ENCODE results near the gene ALKBH2. TPM values are rescaled to one million over a fixed set of nuclear protein-coding genes. Genes with fewer than 3 reads are reported as not detected.

ALKBH2 gene
- total RNA-seq, 1 experiment from 2014 or later = 41.4 TPM

- Mint-ChIP-seq H3K4me3 (ENCODE audit: unreplicated experiment) (peak overlapping the region; percentile 68), H3K9me3 (ENCODE audit: unreplicated experiment) (no peaks in the 10 kb centered on the region), H3K27me3 (ENCODE audit: insufficient read depth, unreplicated experiment) (no peaks in the 10 kb centered on the region), H3K36me3 (ENCODE audit: insufficient read depth, unreplicated experiment) (peaks cover 49% of the 10 kb centered on the region), H3K4me1 (ENCODE audit: low read depth, unreplicated experiment) (peaks cover 8% of the 10 kb centered on the region), H3K27ac (ENCODE audit: unreplicated experiment) (peak overlapping the region; percentile 86)
- no peaks in the 10 kb centered on the region for H3K9me3 ChIP-seq
- peak overlapping the region; percentile 89 for H3K4me3 ChIP-seq (ENCODE audit: low read depth, low read length)
- CTCF ChIA-PET = interaction anchor here (0.7 kb wide), 1 partner anchor 199 kb away, joined by 5 read pairs; no protein-coding TSS in a partner anchor
- POLR2A ChIA-PET = no interaction called here
- intact Hi-C loops (cut with micrococcal nuclease; ENCODE audit: unreplicated experiment) = no loop called here
- no peak for TF ChIP-seq CTCF (IDR thresholded peaks at IDR 0.05; ENCODE audit: insufficient read depth in 1 of 2, low read depth in 1 of 2, low read length in 1 of 2, severe bottlenecking in 1 of 2, unreplicated experiment in 1 of 2)
- BruUV-seq (replicated peaks) = no TSS peak
- H3K4me1 ChIP-seq = no peaks in the 10 kb centered on the region; the same call in 1 of the 2 replicates
- no peak for DNase-seq
- H3K36me3 ChIP-seq (ENCODE audit: control insufficient read depth, insufficient read depth, low read length) = no peaks in the 10 kb centered on the region; the same call in 1 of the 2 replicates
- H3K27me3 ChIP-seq (replicated peaks; ENCODE audit: control insufficient read depth, insufficient read depth, low read length) = no peaks in the 10 kb centered on the region
Observed at GRCh38 chr12:109097140-109097434, 3.8 kb upstream of the ALKBH2 start.

GRCh38 chr12:109092497-109093021 is 713 bp downstream of the ALKBH2 start:
- H3K4me1 Mint-ChIP-seq (ENCODE audit: low read depth, unreplicated experiment) = peaks cover 8% of the 10 kb centered on the region
- ChIA-PET POLR2A (no interaction called here), CTCF (interaction anchor here (0.5 to 1.5 kb wide), 8 partner anchors 19 to 325 kb away, joined by 3 to 5 read pairs (median 3); no protein-coding TSS in a partner anchor)
- no peaks in the 10 kb centered on the region for H3K9me3 ChIP-seq
- H3K36me3 ChIP-seq (ENCODE audit: control insufficient read depth, insufficient read depth, low read length) = peaks cover 1% of the 10 kb centered on the region; the same call in 1 of the 2 replicates
- no peak for DNase-seq
- peak overlapping the region; percentile 77 for H3K4me3 Mint-ChIP-seq (ENCODE audit: unreplicated experiment)
- peak overlapping the region; percentile 81 for H3K27ac Mint-ChIP-seq (ENCODE audit: unreplicated experiment)
- no peaks in the 10 kb centered on the region for H3K27me3 ChIP-seq (replicated peaks; ENCODE audit: control insufficient read depth, insufficient read depth, low read length)
- intact Hi-C loops (cut with micrococcal nuclease; ENCODE audit: unreplicated experiment) = loop anchor here (1.0 to 5.0 kb wide), 4 partner anchors 40 to 324 kb away; partner anchors contain the start of gene USP30
- no peaks in the 10 kb centered on the region; the same call in 1 of the 2 replicates for H3K4me1 ChIP-seq
- peak overlapping the region; percentile 49 for H3K4me3 ChIP-seq (ENCODE audit: low read depth, low read length)
- no peak for TF ChIP-seq CTCF (IDR thresholded peaks at IDR 0.05; ENCODE audit: insufficient read depth in 1 of 2, low read depth in 1 of 2, low read length in 1 of 2, severe bottlenecking in 1 of 2, unreplicated experiment in 1 of 2)
- H3K27me3 Mint-ChIP-seq (ENCODE audit: insufficient read depth, unreplicated experiment) = no peaks in the 10 kb centered on the region
- no TSS peak for BruUV-seq (replicated peaks)
- H3K36me3 Mint-ChIP-seq (ENCODE audit: insufficient read depth, unreplicated experiment) = peaks cover 53% of the 10 kb centered on the region
- H3K9me3 Mint-ChIP-seq (ENCODE audit: unreplicated experiment) = no peaks in the 10 kb centered on the region

GRCh38 chr12:109089683-109090082 is 3.6 kb downstream of the ALKBH2 start:
- Histone ChIP-seq H3K4me1 (no peaks in the 10 kb centered on the region; the same call in 1 of the 2 replicates), H3K4me3 (ENCODE audit: low read depth, low read length) (no peak overlapping the region), H3K27me3 (replicated peaks; ENCODE audit: control insufficient read depth, insufficient read depth, low read length) (no peaks in the 10 kb centered on the region), H3K36me3 (ENCODE audit: control insufficient read depth, insufficient read depth, low read length) (peaks cover 1% of the 10 kb centered on the region; the same call in 1 of the 2 replicates), H3K9me3 (no peaks in the 10 kb centered on the region)
- BruUV-seq (replicated peaks) = no TSS peak
- H3K4me1 Mint-ChIP-seq (ENCODE audit: low read depth, unreplicated experiment) = peaks cover 8% of the 10 kb centered on the region
- no peak overlapping the region for H3K4me3 Mint-ChIP-seq (ENCODE audit: unreplicated experiment)
- no peaks in the 10 kb centered on the region for H3K9me3 Mint-ChIP-seq (ENCODE audit: unreplicated experiment)
- POLR2A ChIA-PET = no interaction called here
- no peak overlapping the region for H3K27ac Mint-ChIP-seq (ENCODE audit: unreplicated experiment)
- TF ChIP-seq CTCF (IDR thresholded peaks at IDR 0.05; ENCODE audit: insufficient read depth in 1 of 2, low read depth in 1 of 2, low read length in 1 of 2, severe bottlenecking in 1 of 2, unreplicated experiment in 1 of 2) = no peak
- CTCF ChIA-PET = interaction anchor here (0.6 to 0.7 kb wide), 2 partner anchors 201 to 274 kb away, joined by 3 read pairs; no protein-coding TSS in a partner anchor
- intact Hi-C loops (cut with micrococcal nuclease; ENCODE audit: unreplicated experiment) = loop anchor here (5.0 kb wide), 1 partner anchor 122 kb away; no protein-coding TSS in a partner anchor
- no peaks in the 10 kb centered on the region for H3K27me3 Mint-ChIP-seq (ENCODE audit: insufficient read depth, unreplicated experiment)
- peaks cover 48% of the 10 kb centered on the region for H3K36me3 Mint-ChIP-seq (ENCODE audit: insufficient read depth, unreplicated experiment)
- no peak for DNase-seq
